Loucy (cell line): Measurements from ENCODE around the gene WHRN.

Experiments
- H2AFZ ChIP-seq: fragments of 200-600 bp; sonication (generic); 2 replicates; pipeline ENCODE4 v1.6.0; 2016; ENCODE audit warnings: antibody characterized with exemption, mild to moderate bottlenecking, low read length, moderate library complexity
- H3F3A ChIP-seq: fragments of 200-600 bp; 2 replicates; pipeline ENCODE4 v1.6.0; 2016; ENCODE audit warnings: antibody characterized with exemption, low read depth, mild to moderate bottlenecking
- H3K27me3 ChIP-seq: fragments of 200-600 bp; sonication (generic); 2 replicates; pipeline ENCODE4 v1.6.1; 2014; ENCODE audit warnings: low read length, mild to moderate bottlenecking; ENCODE audit not compliant: insufficient read depth, poor library complexity, severe bottlenecking
- H3K36me3 ChIP-seq: fragments of 200-600 bp; sonication (generic); 2 replicates; pipeline ENCODE4 v1.6.1; 2016; ENCODE audit warnings: low read length; ENCODE audit not compliant: insufficient read depth
- H3K4me1 ChIP-seq: fragments of 200-600 bp; sonication (generic); 2 replicates; pipeline ENCODE4 v1.5.1; 2014; ENCODE audit warnings: low read length, mild to moderate bottlenecking; ENCODE audit not compliant: insufficient read depth, poor library complexity, severe bottlenecking
- H3K4me2 ChIP-seq: fragments of 200-600 bp; sonication (generic); 2 replicates; pipeline ENCODE4 v1.6.0; 2014; ENCODE audit warnings: antibody characterized with exemption, low read length, low read depth, mild to moderate bottlenecking; ENCODE audit not compliant: poor library complexity, severe bottlenecking
- H3K4me3 ChIP-seq: fragments of 200-600 bp; sonication (generic); 2 replicates; pipeline ENCODE4 v1.5.1; 2014; ENCODE audit warnings: low read length, mild to moderate bottlenecking, mixed read lengths; ENCODE audit not compliant: poor library complexity, severe bottlenecking
- H3K79me2 ChIP-seq: fragments of 200-600 bp; sonication (generic); 2 replicates; pipeline ENCODE4 v1.6.1; 2014; ENCODE audit warnings: low read length; ENCODE audit not compliant: insufficient read depth
- H3K9ac ChIP-seq: fragments of 200-600 bp; sonication (generic); 2 replicates; pipeline ENCODE4 v1.6.0; 2014; ENCODE audit warnings: mild to moderate bottlenecking, low read depth, low read length, moderate library complexity; ENCODE audit not compliant: poor library complexity, severe bottlenecking
- H3K9me2 ChIP-seq: fragments of 200-600 bp; sonication (generic); replicated peaks from 2 replicates; pipeline ENCODE4 v1.6.1; 2016; ENCODE audit warnings: low read depth, low read length, mixed read lengths
- H3K9me3 ChIP-seq: fragments of 200-600 bp; sonication (generic); 2 replicates; pipeline ENCODE4 v1.6.1; 2014; ENCODE audit warnings: mild to moderate bottlenecking, antibody characterized with exemption, low read length, low read depth; ENCODE audit not compliant: insufficient read depth
- H4K20me1 ChIP-seq: fragments of 200-600 bp; sonication (generic); 2 replicates; pipeline ENCODE4 v1.6.0; 2014; ENCODE audit warnings: antibody characterized with exemption, low read length, mild to moderate bottlenecking; ENCODE audit not compliant: insufficient read depth, poor library complexity, severe bottlenecking
- EZH2phosphoT487 ChIP-seq: fragments of 200-600 bp; IDR thresholded peaks from 2 replicates; pipeline ENCODE4 v1.6.1; 2018; ENCODE audit warnings: antibody characterized with exemption, mild to moderate bottlenecking, moderate library complexity, borderline replicate concordance
- TF ChIP-seq, protein P1 (sequence below): fragments of 200-600 bp; sonication (generic); conservative IDR thresholded peaks from 2 replicates; pipeline ENCODE4 v1.5.1; 2014; ENCODE audit warnings: mild to moderate bottlenecking, antibody characterized with exemption, low read length

Gene WHRN

DNA sequence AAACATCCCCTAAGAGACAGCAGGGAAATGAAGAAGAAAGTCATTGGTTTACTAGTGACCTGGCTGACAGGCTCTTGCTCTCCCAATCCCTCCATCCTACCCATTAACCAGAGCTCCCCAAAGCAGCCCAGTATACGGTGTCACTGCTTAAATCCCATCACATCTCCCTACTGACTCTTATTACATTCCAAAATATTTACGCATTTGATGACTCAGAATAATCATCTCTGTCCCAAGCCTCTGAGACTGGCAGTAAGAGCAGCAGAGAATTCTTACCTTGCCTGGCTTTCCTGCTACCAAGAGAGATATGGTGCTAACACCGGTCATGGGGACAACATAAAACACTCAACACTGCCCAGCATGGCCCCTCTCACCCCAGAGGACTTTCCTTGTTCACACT is 20.2 kb upstream of the WHRN start:
- no peaks in the 10 kb centered on the region for H3K9me3 ChIP-seq
- no peaks in the 10 kb centered on the region for H3K36me3 ChIP-seq
- no peak overlapping the region for H3K9ac ChIP-seq
- no peak overlapping the region for H2AFZ ChIP-seq
- no peaks in the 10 kb centered on the region for H3K79me2 ChIP-seq
- no peak overlapping the region for H3K4me3 ChIP-seq
- TF ChIP-seq EZH2phosphoT487: no peak
- TF ChIP-seq, protein P1, sequence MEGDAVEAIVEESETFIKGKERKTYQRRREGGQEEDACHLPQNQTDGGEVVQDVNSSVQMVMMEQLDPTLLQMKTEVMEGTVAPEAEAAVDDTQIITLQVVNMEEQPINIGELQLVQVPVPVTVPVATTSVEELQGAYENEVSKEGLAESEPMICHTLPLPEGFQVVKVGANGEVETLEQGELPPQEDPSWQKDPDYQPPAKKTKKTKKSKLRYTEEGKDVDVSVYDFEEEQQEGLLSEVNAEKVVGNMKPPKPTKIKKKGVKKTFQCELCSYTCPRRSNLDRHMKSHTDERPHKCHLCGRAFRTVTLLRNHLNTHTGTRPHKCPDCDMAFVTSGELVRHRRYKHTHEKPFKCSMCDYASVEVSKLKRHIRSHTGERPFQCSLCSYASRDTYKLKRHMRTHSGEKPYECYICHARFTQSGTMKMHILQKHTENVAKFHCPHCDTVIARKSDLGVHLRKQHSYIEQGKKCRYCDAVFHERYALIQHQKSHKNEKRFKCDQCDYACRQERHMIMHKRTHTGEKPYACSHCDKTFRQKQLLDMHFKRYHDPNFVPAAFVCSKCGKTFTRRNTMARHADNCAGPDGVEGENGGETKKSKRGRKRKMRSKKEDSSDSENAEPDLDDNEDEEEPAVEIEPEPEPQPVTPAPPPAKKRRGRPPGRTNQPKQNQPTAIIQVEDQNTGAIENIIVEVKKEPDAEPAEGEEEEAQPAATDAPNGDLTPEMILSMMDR: no peak
- no peak overlapping the region for H3K4me2 ChIP-seq
- no peaks in the 10 kb centered on the region for H4K20me1 ChIP-seq
- H3K9me2 ChIP-seq: no peaks in the 10 kb centered on the region
- no peaks in the 10 kb centered on the region for H3F3A ChIP-seq
- H3K27me3 ChIP-seq: no peaks in the 10 kb centered on the region
- no peaks in the 10 kb centered on the region for H3K4me1 ChIP-seq

DNA sequence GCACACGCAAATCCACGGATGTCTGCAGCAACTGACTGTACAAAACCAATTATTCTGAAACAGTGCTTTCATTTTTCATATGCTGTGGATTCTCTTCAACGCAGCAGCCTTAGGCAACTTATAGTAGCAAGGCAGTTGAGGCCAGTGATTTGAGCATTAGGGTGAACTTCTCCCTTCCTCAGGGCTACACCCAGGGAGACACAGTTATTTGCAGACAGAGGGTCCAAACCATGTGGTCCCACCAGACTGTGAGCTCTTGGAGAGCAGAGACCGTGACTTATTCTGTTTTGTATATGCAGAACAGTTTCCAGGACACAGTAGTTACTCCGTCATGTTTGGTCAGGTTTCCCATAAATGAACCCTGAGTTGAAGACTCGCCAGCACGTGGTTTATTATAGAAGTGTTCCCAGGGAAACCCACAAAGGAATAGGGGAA is 19.0 kb upstream of the WHRN start:
- Histone ChIP-seq H3K36me3 (no peaks in the 10 kb centered on the region), H2AFZ (no peak overlapping the region), H4K20me1 (no peaks in the 10 kb centered on the region), H3K27me3 (no peaks in the 10 kb centered on the region), H3K4me1 (no peaks in the 10 kb centered on the region), H3K4me2 (no peak overlapping the region), H3K9me3 (no peaks in the 10 kb centered on the region), H3K79me2 (no peaks in the 10 kb centered on the region), H3K9ac (no peak overlapping the region), H3K4me3 (no peak overlapping the region), H3K9me2 (no peaks in the 10 kb centered on the region), H3F3A (no peaks in the 10 kb centered on the region)
- no peak for TF ChIP-seq EZH2phosphoT487

DNA sequence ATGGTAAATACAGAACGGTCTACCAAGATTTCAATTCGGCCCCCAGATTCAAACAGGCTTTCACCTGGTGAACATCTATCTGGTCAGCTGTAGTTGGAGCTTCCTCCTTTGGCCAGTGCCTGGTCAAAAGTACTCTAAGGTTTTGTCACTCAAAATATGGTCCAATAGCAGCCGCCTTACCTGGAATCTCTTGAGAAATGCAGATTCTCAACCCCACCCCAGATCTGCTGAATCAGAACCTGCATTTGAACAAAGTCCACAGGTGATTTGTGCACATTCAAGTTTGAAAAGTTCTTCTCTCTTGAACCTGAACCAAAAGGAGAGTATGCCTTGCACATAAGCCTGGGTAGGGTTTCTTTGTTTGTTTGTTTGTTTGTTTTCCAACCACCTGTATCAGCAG is 17.6 kb upstream of the WHRN start:
- no peak overlapping the region for H2AFZ ChIP-seq
- no peaks in the 10 kb centered on the region for H3K9me3 ChIP-seq
- no peaks in the 10 kb centered on the region for H3K79me2 ChIP-seq
- TF ChIP-seq, protein P1: no peak
- TF ChIP-seq EZH2phosphoT487: no peak
- H4K20me1 ChIP-seq: no peaks in the 10 kb centered on the region
- H3K9ac ChIP-seq: no peak overlapping the region
- H3K27me3 ChIP-seq: no peaks in the 10 kb centered on the region
- H3K4me2 ChIP-seq: no peak overlapping the region
- no peaks in the 10 kb centered on the region for H3K9me2 ChIP-seq
- no peaks in the 10 kb centered on the region for H3F3A ChIP-seq
- H3K4me3 ChIP-seq: no peak overlapping the region
- no peaks in the 10 kb centered on the region for H3K4me1 ChIP-seq
- no peaks in the 10 kb centered on the region for H3K36me3 ChIP-seq

DNA sequence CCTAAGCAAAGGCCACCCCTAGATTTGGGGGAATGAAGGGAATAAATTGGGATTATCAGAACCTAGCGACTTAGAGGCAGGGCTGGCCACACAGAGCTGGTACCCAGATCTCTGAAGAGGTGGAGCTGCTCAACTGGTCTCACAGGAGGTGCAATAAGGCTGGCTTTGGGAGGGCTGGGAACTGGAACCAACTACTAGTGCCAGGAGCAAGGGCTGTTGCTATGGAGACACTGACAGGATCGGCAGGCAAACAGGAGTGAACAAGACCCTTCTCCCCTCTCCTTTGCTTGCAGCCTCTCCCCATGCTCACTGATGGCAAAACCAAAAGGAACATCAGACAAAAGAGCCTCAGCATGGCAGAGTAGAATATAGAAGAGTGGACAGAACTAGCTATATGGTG is 17.0 kb upstream of the WHRN start:
- TF ChIP-seq EZH2phosphoT487: no peak
- TF ChIP-seq, protein P1: no peak
- Histone ChIP-seq H3K9ac (no peak overlapping the region), H3K4me2 (no peak overlapping the region), H3K79me2 (no peaks in the 10 kb centered on the region), H3F3A (no peaks in the 10 kb centered on the region), H3K4me1 (no peaks in the 10 kb centered on the region), H3K27me3 (no peaks in the 10 kb centered on the region), H2AFZ (no peak overlapping the region), H3K4me3 (no peak overlapping the region), H3K9me3 (no peaks in the 10 kb centered on the region), H4K20me1 (no peaks in the 10 kb centered on the region), H3K9me2 (no peaks in the 10 kb centered on the region), H3K36me3 (no peaks in the 10 kb centered on the region)
